ENCODE results near the gene ARL15. TPM values are rescaled to one million over a fixed set of nuclear protein-coding genes. Genes with fewer than 3 reads are reported as not detected.
A peak's percentile ranks its signal among the peaks of the same experiment; 100 is the strongest.

ARL15 gene
- total and polyA plus RNA-seq, 5 donors from 2014 or later, result 16.5 to 27.7 (median 19.1) TPM

DNA sequence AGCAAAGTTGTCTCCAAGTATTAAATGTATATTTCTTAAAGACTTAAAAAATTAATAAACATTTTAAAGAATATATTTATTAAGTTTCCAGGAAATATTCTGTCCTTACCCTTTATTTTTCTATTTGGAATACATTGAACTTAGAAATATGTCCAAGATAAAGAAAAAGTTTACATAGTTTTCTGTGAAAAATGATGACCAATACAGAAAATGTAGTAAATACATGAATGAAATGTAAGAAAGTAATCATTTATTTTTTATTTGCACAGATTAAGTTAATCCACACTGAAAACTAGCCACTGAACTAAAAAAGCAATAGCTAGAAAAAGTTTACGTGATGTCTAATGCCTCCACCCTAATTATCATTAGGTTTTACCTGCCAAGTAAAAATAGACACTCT lies 273.2 kb downstream of the ARL15 start:
- ATAC-seq (ENCODE audit: low read depth in 2 of 2) (no peak), DNase-seq (no peak)
- Mint-ChIP-seq H3K36me3 (peaks cover 16% of the 10 kb centered on the region), H3K27me3 (no peaks in the 10 kb centered on the region), H3K4me3 (no peak overlapping the region), H3K27ac (no peak overlapping the region), H3K4me1 (peaks cover 0 to 2% (median 0%) of the 10 kb centered on the region in 4 donors), H3K9me3 (peaks cover 0 to 2% (median 0%) of the 10 kb centered on the region in 7 donors)
- no peaks in the 10 kb centered on the region for H3K27me3 ChIP-seq (ENCODE audit: control insufficient read depth, insufficient read depth, low read length)
- no peak overlapping the region for H3K27ac ChIP-seq (ENCODE audit: insufficient read depth, low read length, poor library complexity, severe bottlenecking)
- H3K4me1 ChIP-seq (ENCODE audit: control insufficient read depth, insufficient read depth, low read length, poor library complexity, severe bottlenecking), result no peaks in the 10 kb centered on the region
- no peaks in the 10 kb centered on the region for H3K9me3 ChIP-seq (ENCODE audit: control insufficient read depth in 2 of 2, low read length in 2 of 2)
- H3K4me3 ChIP-seq (ENCODE audit: low read depth, low read length), result no peak overlapping the region
- H3K36me3 ChIP-seq (ENCODE audit: control insufficient read depth, insufficient read depth, low read length), result peaks cover 2% of the 10 kb centered on the region

DNA sequence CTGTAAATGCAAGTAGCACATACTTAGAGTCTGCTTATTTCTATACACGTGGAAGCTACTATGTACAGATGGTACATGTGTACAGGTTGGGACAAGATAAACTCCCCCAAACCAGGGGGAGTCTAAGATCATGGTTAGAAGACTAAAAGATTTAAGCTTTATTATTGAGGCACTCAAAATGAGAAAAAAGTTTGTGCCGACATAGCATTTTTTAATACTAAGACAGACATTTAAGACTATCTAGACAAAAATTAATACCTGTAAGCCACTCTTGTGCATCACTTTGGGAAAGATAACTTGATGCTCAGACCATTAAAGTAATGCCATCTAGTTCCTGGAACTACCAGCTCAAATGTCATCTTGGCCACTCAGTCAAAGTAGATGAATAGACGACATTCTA lies 279.4 kb downstream of the ARL15 start:
- Histone ChIP-seq H3K27me3 (ENCODE audit: control insufficient read depth, insufficient read depth, low read length) (no peaks in the 10 kb centered on the region), H3K9me3 (ENCODE audit: control insufficient read depth in 2 of 2, low read length in 2 of 2) (no peaks in the 10 kb centered on the region), H3K4me3 (ENCODE audit: low read depth, low read length) (no peak overlapping the region), H3K4me1 (ENCODE audit: control insufficient read depth, insufficient read depth, low read length, poor library complexity, severe bottlenecking) (no peaks in the 10 kb centered on the region), H3K36me3 (ENCODE audit: control insufficient read depth, insufficient read depth, low read length) (no peaks in the 10 kb centered on the region), H3K27ac (ENCODE audit: insufficient read depth, low read length, poor library complexity, severe bottlenecking) (no peak overlapping the region)
- peaks cover 0 to 3% (median 0%) of the 10 kb centered on the region in 7 donors for H3K9me3 Mint-ChIP-seq
- no peak overlapping the region for H3K4me3 Mint-ChIP-seq
- no peaks in the 10 kb centered on the region for H3K27me3 Mint-ChIP-seq
- peaks cover 19% of the 10 kb centered on the region for H3K36me3 Mint-ChIP-seq
- no peak overlapping the region for H3K27ac Mint-ChIP-seq
- no peak for DNase-seq
- H3K4me1 Mint-ChIP-seq, result peaks cover 0 to 2% (median 0%) of the 10 kb centered on the region in 4 donors
- no peak for ATAC-seq (ENCODE audit: low read depth in 2 of 2)

DNA sequence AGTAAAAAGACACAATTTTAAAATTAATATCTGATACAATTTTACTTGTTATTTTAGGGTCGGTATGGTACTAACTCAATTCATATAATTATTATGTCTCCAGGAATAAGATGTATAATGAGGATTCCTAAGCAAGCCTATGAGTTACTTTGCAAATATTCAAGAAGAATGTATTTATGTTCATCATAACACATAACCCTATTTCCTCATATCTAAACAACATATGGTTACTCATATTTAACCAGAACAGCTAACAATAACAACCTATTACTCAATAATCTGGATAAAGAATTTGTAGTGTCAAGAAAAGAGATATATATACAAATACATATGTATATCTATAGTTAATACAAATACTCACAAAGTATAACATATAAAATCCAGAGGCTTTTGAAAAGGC lies 285.9 kb downstream of the ARL15 start:
- no peaks in the 10 kb centered on the region for H3K27me3 ChIP-seq (ENCODE audit: control insufficient read depth, insufficient read depth, low read length)
- peaks cover 4% of the 10 kb centered on the region for H3K36me3 Mint-ChIP-seq
- DNase-seq, result no peak
- H3K36me3 ChIP-seq (ENCODE audit: control insufficient read depth, insufficient read depth, low read length), result no peaks in the 10 kb centered on the region
- ATAC-seq (ENCODE audit: low read depth in 2 of 2), result no peak
- no peak overlapping the region for H3K27ac Mint-ChIP-seq
- no peaks in the 10 kb centered on the region for H3K9me3 ChIP-seq (ENCODE audit: control insufficient read depth in 2 of 2, low read length in 2 of 2)
- no peak overlapping the region for H3K4me3 Mint-ChIP-seq
- peaks cover 12 to 23% (median 18%) of the 10 kb centered on the region in 4 donors for H3K4me1 Mint-ChIP-seq
- H3K27me3 Mint-ChIP-seq, result no peaks in the 10 kb centered on the region
- H3K4me3 ChIP-seq (ENCODE audit: low read depth, low read length), result no peak overlapping the region
- H3K9me3 Mint-ChIP-seq, result peaks cover 0 to 2% (median 0%) of the 10 kb centered on the region in 7 donors
- no peak overlapping the region for H3K27ac ChIP-seq (ENCODE audit: insufficient read depth, low read length, poor library complexity, severe bottlenecking)
- H3K4me1 ChIP-seq (ENCODE audit: control insufficient read depth, insufficient read depth, low read length, poor library complexity, severe bottlenecking), result peaks cover 6% of the 10 kb centered on the region

DNA sequence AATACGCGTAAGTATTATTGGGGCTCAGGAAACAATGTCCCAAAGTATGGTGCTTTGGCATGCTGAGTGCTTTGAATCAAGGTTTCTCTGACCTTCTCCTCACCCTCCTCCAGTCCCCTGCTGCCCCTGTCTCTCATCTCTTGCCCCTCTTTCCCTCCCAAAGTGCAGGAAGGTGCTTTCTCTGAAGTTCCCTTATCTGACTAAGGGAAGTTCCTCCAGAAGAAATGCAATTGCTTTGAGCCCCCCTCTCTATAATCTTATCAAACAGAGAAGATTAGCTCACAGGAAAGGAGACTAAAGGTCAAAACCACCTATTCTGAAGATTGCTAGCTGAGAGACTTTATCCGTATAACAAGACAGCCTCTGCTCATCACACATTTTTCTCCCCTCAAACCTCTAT lies 288.1 kb downstream of the ARL15 start:
- Histone ChIP-seq H3K4me3 (ENCODE audit: low read depth, low read length) (no peak overlapping the region), H3K27ac (ENCODE audit: insufficient read depth, low read length, poor library complexity, severe bottlenecking) (no peak overlapping the region), H3K9me3 (ENCODE audit: control insufficient read depth in 2 of 2, low read length in 2 of 2) (no peaks in the 10 kb centered on the region), H3K4me1 (ENCODE audit: control insufficient read depth, insufficient read depth, low read length, poor library complexity, severe bottlenecking) (peaks cover 6% of the 10 kb centered on the region), H3K27me3 (ENCODE audit: control insufficient read depth, insufficient read depth, low read length) (no peaks in the 10 kb centered on the region), H3K36me3 (ENCODE audit: control insufficient read depth, insufficient read depth, low read length) (no peaks in the 10 kb centered on the region)
- no peak overlapping the region for H3K4me3 Mint-ChIP-seq
- peaks cover 0 to 2% (median 0%) of the 10 kb centered on the region in 7 donors for H3K9me3 Mint-ChIP-seq
- no peak for ATAC-seq (ENCODE audit: low read depth in 2 of 2)
- peaks cover 8% of the 10 kb centered on the region for H3K36me3 Mint-ChIP-seq
- DNase-seq, result no peak
- peak overlapping the region in 1 of 3 donors; percentile 47 for H3K27ac Mint-ChIP-seq
- H3K27me3 Mint-ChIP-seq, result no peaks in the 10 kb centered on the region
- peaks cover 16 to 23% (median 19%) of the 10 kb centered on the region in 4 donors for H3K4me1 Mint-ChIP-seq

DNA sequence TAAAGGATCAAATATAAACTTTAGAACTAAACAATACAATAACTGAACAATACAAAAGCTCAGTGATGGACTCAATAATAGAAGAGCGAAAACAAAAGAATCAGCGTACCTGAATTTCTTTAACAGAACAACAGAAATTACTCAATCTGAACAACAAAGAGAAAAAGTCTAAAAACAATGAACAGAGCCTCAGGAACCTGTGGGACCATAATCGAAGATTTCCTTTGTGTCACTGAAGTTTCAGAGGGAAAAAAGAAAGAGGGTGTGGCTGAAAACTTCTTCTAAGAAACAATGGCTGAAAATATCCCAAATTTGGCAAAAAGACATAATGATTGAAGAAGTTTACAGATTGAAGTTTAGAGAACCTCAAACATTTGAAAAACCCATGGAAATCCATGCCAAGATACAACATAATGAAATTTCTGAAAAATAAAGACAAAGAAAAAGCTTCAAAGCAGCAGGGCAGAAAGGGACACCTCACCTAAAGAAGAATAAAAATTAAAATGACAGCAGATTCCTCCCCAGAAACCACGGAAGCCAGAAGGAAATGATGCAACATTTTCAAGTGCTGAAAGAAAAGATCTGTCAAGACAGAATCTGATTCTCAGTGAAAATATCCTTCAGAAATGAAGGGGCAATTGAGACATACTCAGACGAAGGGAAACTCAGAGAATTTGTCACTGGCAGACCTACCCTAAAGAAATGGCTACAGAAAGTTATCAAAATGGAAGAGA lies 288.8 kb downstream of the ARL15 start:
- no peaks in the 10 kb centered on the region for H3K36me3 ChIP-seq (ENCODE audit: control insufficient read depth, insufficient read depth, low read length)
- DNase-seq (peak in 1 of 3 donors; percentile 7), ATAC-seq (ENCODE audit: low read depth in 2 of 2) (no peak)
- no peaks in the 10 kb centered on the region for H3K27me3 ChIP-seq (ENCODE audit: control insufficient read depth, insufficient read depth, low read length)
- H3K27ac Mint-ChIP-seq, result peak overlapping the region in 2 of 3 donors; percentile 47 to 55
- H3K36me3 Mint-ChIP-seq, result peaks cover 8% of the 10 kb centered on the region
- no peaks in the 10 kb centered on the region for H3K9me3 ChIP-seq (ENCODE audit: control insufficient read depth in 2 of 2, low read length in 2 of 2)
- H3K4me3 Mint-ChIP-seq, result no peak overlapping the region
- H3K9me3 Mint-ChIP-seq, result peaks cover 0 to 2% (median 0%) of the 10 kb centered on the region in 7 donors
- H3K4me1 Mint-ChIP-seq, result peaks cover 18 to 23% (median 19%) of the 10 kb centered on the region in 4 donors
- peaks cover 6% of the 10 kb centered on the region for H3K4me1 ChIP-seq (ENCODE audit: control insufficient read depth, insufficient read depth, low read length, poor library complexity, severe bottlenecking)
- no peaks in the 10 kb centered on the region for H3K27me3 Mint-ChIP-seq
- H3K4me3 ChIP-seq (ENCODE audit: low read depth, low read length), result no peak overlapping the region
- no peak overlapping the region for H3K27ac ChIP-seq (ENCODE audit: insufficient read depth, low read length, poor library complexity, severe bottlenecking)

DNA sequence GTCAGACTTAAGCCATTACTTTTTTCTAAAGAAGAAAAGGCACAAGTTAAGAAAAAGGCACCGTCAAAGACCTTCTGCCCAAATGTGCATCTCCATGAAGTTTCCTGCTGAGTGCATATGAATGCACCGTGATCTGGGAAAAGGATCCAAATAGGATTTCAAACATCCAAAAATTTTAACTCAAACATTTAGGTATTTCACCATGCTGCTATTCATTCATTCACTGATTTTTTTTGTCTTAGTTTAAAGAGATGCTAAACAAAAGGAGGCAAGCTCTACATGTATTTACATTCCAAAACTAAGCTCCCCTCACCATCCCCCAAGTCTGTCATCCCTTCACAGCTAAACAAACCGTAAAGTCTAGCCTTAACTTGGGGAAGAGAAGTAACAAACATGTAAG lies 291.9 kb downstream of the ARL15 start:
- H3K4me1 ChIP-seq (ENCODE audit: control insufficient read depth, insufficient read depth, low read length, poor library complexity, severe bottlenecking), result peaks cover 6% of the 10 kb centered on the region
- no peak overlapping the region for H3K27ac ChIP-seq (ENCODE audit: insufficient read depth, low read length, poor library complexity, severe bottlenecking)
- H3K4me1 Mint-ChIP-seq, result peaks cover 17 to 22% (median 19%) of the 10 kb centered on the region in 4 donors
- ATAC-seq (ENCODE audit: low read depth in 2 of 2) (no peak), DNase-seq (no peak)
- H3K27me3 ChIP-seq (ENCODE audit: control insufficient read depth, insufficient read depth, low read length), result no peaks in the 10 kb centered on the region
- no peaks in the 10 kb centered on the region for H3K9me3 ChIP-seq (ENCODE audit: control insufficient read depth in 2 of 2, low read length in 2 of 2)
- H3K4me3 ChIP-seq (ENCODE audit: low read depth, low read length), result no peak overlapping the region
- H3K4me3 Mint-ChIP-seq, result no peak overlapping the region
- H3K36me3 ChIP-seq (ENCODE audit: control insufficient read depth, insufficient read depth, low read length), result peaks cover 6% of the 10 kb centered on the region
- no peaks in the 10 kb centered on the region for H3K27me3 Mint-ChIP-seq
- peaks cover 28% of the 10 kb centered on the region for H3K36me3 Mint-ChIP-seq
- H3K27ac Mint-ChIP-seq, result no peak overlapping the region
- peaks cover 2 to 11% (median 7%) of the 10 kb centered on the region in 7 donors for H3K9me3 Mint-ChIP-seq

DNA sequence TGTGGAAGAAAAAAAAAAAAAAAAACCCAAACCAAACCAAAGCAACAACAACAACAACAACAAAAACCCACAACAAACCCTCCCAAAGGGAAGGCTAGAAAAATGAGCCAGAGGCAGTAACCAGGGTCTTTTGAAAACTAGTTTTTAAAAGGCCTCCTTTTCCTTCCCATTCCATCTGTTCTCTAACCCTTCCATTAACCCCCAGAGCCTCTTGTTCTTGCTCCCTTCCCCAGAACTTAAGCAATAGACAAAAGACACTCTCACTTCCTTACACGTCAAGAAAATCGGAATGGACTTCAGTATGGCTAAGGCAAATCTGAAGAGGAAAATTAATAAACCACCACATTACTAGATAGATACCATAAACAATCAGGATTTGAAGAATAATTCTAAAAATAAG lies 292.8 kb downstream of the ARL15 start:
- no peak overlapping the region for H3K4me3 Mint-ChIP-seq
- Histone ChIP-seq H3K4me1 (ENCODE audit: control insufficient read depth, insufficient read depth, low read length, poor library complexity, severe bottlenecking) (peaks cover 6% of the 10 kb centered on the region), H3K4me3 (ENCODE audit: low read depth, low read length) (no peak overlapping the region), H3K27ac (ENCODE audit: insufficient read depth, low read length, poor library complexity, severe bottlenecking) (no peak overlapping the region), H3K9me3 (ENCODE audit: control insufficient read depth in 2 of 2, low read length in 2 of 2) (no peaks in the 10 kb centered on the region), H3K27me3 (ENCODE audit: control insufficient read depth, insufficient read depth, low read length) (no peaks in the 10 kb centered on the region), H3K36me3 (ENCODE audit: control insufficient read depth, insufficient read depth, low read length) (peaks cover 6% of the 10 kb centered on the region)
- no peaks in the 10 kb centered on the region for H3K27me3 Mint-ChIP-seq
- H3K36me3 Mint-ChIP-seq, result peaks cover 32% of the 10 kb centered on the region
- no peak overlapping the region for H3K27ac Mint-ChIP-seq
- peaks cover 11 to 19% (median 14%) of the 10 kb centered on the region in 4 donors for H3K4me1 Mint-ChIP-seq
- DNase-seq, result no peak
- ATAC-seq (ENCODE audit: low read depth in 2 of 2), result no peak
- H3K9me3 Mint-ChIP-seq, result peaks cover 1 to 11% (median 7%) of the 10 kb centered on the region in 7 donors
